Daoy (cell line): ENCODE data around the gene FCRLB. TPM values are rescaled to one million over a fixed set of nuclear protein-coding genes. Genes with fewer than 3 reads are reported as not detected.
"Not testable (repeated sequence)": the region's sequence is repeated elsewhere in the genome, so short reads cannot be mapped to it uniquely, and the experiment has no call there.

Experiments
- DNase-seq: peaks from one replicate; pipeline ENCODE4 v3.0.0-alpha.2; 2015; ENCODE audit warnings: low read depth
- total RNA-seq: library from RNA; depleted of rRNA; stranded (reverse); fragments of >200 nt; shearing (Covaris generic); gene quantifications from 2 replicates; pipeline ENCODE4 v1.2.3, GENCODE V29; 2014; rRNA removed

The FCRLB gene
- total RNA-seq, 1 experiment from 2014 or later = 1.8 TPM

DNA sequence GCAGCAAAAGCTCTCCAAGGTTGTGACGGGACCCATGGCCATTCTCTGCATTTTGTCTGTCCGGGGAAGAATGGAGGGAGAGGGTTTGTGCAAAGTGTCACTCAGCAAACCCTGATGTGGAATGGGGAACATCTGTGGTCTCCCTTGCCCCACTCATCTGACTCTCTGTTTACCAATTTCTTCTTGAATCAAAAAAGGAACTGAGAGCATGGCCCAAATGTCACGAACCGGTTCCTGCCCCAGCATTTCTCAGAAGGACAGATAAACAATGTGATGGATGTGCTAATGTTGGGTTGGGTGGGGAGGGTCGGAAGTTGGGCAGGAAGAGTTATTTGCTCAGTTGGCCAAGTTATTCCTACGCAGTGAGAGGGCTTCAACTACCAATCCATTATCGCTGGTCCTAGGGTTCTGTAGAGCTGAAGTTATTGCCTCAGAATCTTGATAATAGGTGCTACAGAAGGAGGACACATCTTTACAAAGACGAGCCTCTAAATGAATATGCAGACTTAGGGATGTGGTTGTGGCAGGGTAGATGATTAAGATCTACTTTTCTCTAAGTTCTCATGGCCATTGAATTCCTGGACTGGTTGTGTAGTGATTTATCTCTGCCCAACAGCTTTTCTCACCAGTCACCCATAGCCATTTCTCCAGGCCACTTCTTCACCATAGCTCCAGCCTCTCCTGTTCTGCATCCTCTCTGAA lies 18.7 kb downstream of the FCRLB start:
- DNase-seq = no peak

DNA sequence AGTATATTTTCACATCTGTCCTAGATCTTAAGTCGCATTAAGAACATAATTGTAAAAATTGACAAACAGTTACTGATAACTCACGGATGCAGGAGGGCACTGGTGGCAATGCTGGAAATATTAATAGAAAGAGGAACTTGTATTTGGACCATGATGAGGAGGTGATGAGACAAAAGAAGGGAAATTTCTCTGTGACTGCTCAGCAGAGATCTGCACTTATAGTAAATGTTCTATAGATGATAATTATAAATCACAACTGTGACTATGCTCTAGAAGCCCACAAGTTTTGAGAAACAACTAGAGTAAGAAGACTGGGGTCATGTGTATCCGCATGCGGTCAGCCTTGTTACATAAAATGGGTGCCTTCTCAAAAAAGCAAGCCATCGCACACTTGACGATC lies 19.6 kb downstream of the FCRLB start:
- no peak for DNase-seq

DNA sequence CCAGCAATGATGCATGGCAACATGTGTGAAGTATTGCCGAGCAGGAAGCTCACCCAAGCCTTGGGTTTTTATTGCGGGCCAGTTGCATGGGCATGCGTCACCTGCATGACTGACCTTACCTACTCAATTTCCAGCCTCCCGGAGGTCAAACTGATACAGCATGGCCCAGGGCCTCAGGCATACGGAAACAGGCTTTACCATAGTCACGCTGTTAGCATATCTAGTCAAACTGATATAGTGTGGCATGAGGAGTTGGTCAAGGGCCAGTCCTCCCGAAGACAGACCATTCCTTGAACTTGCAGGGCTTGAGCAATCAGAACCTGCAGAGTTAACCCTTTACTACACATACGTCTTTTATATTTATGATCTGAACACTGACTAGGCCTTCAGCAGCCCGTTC lies 21.9 kb downstream of the FCRLB start:
- no peak for DNase-seq

DNA sequence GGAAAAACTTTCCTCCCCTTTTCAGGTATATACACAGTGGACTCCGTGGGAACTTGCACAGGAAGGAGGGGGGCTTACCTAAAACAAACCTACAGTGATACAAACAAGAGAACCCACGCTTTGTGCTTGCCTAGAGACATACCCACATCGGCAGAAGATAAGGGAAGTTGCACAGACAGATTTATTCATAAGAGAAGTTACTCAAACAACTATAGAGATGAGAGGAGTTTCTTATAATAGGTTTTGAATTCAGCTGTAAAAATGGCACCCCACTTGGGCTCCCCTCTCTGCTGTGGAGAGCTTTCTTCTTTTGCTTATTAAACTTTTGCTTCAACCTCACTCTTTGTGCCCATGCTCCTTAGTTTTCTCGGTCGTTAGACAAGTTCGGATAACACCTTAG lies 26.5 kb downstream of the FCRLB start:
- no peak for DNase-seq

DNA sequence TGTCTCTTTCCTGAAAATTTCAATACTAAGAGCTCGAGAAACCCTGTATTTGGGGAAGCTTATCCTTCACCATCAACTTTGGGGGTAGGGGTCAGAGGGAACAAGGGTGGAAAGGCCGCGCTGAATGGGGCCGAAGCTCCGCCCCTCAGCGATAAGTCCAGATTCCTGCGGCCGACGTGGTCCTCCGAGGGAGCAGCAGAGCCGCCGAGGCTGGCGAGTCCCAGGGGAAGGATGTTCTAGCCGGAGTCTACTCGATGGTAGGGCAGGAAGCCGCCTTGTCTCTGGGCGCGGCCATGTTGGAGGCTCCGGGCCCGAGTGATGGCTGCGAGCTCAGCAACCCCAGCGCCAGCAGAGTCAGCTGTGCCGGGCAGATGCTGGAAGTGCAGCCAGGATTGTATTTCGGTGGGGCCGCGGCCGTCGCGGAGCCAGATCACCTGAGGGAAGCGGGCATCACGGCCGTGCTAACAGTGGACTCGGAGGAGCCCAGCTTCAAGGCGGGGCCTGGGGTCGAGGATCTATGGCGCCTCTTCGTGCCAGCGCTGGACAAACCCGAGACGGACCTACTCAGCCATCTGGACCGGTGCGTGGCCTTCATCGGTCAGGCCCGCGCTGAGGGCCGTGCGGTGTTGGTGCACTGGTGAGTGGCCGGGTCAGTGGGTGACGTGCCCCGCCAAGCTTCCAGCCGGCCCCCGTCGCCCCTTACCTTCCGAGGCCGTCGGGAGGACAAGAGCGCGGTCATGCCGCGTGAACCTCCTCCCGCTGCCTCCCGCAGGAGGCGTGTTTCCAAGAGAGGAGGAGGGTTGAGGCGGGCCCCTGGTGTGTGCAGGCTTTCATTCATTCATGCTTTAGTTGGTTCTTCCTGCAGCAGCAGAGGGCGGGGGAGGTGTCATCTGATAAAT lies 28.4 kb downstream of the FCRLB start, which contains the start of gene DUSP12:
Gene DUSP12 (plus strand): TSS at position 278 of the 899 bp plus-strand sequence. CDS start 16 bp downstream, at position 294.
- peak; percentile 97 for DNase-seq

DNA sequence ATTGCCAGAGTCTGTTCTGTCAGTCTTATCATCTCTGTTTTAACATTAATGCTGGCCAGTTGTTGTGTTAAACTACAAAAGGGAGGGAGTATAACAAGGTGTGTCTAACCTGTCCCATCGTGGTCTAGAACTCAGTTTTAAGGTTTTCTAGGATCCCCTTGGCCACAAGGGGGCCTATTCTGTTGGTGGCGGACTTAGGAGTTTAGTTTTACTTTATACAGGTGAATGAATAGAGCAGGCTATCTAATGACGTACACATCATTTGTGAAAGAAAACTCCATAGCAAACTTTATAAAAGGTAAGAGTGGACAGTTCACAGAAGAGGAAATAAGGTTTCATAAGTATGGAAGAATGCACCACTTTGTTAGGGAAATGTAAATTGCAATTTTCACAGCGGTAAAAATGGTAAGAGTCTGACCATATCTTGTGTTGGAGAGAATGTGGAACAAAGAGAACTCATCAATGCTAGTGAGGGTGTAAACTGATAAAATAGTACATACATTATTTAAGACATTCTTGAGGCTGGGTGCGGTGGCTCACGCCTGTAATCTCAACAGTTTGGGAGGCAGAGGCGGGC lies 42.3 kb downstream of the FCRLB start:
- peak; percentile 13 for DNase-seq

DNA sequence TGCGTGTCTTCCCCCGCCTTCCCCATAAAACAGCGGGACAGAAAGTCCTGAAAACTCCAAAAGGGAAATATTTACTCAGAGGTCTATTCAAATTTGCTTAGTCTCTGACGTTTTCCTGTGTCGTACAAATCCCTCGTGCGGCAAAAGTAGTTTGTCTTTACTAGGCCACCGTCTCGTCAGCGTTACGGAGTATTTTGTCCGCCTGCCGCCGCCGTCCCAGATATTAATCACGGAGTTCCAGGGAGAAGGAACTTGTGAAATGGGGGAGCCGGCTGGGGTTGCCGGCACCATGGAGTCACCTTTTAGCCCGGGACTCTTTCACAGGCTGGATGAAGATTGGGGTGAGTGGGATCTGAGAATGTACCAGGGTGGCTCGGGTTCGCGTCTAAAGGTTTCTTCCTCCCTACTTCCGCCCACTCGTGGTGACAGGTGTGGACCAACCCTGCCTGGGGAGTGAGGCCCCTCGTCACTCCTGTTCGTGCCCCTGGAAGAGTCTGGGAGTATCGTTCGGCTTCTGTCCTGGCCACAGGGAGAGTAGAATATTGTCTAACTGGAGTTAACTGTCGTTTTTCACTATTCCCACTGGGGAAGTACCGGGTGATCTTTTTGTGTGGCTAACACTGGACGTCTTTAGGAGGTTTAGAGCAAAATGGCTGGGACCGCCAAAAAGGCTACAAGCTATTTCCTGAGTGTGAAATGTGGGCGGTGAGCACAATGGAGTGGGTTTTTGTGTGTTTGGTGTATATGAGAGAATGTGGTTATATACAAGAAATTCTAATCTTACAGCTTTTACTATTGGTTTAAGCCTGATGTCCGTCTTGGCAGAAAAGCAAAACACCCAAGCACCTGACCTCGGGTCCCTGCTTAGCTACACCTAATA lies 45.0 kb downstream of the FCRLB start, which contains the start of gene ATF6:
Gene ATF6 (plus strand): TSS at position 219 of the 880 bp plus-strand sequence. CDS start 41 bp downstream, at position 260.
- DNase-seq = peak; percentile 92

DNA sequence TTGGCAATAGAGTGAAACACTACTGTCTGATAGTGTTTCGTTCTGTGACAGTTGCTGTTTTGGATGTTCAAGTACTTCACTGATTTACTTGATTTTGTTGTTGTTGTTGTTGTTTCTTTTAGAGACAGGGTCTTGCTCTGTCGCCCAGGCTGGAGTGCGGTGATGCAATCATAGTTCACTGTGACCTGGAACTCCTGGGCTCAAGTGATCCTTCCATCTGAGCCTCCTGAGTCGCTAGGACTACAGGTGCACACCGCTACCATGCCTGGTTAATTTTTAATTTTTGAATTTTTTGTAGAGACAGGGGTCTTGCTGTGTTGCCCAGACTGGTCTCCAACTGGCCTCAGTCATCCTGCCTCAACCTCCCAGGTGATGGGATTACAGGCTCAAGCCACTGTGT lies 47.1 kb downstream of the FCRLB start:
- DNase-seq = no peak

DNA sequence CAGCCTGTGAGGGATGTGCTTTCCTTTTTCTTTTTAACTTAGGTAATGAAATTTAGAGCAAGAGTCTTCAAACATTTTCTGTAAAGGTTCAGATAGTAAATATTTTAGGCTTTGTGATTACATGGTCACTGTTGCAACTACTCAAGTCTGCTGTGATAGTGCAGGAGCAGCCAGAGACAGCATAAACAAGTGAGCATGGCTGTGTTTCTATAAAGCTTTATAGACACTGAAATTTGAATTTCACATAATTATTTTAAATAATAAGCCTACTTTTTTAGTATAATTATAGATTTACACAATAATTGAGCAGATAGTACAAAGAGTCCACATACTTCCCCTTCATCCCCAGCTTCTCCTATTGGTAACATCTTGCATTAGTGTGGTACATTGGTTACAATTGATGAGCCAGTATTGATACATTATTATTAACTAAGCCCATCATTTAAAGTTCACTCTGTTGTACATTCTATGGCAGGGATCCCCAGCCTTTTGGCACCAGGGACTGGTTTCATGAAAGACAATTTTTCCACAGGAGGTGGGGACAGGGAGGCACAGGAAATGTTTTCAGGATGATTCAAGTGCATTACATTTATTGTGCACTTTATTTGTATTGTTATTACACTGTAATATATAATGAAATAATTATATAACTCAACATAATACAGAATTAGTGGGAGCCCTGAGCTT lies 47.8 kb downstream of the FCRLB start:
- DNase-seq = no peak

DNA sequence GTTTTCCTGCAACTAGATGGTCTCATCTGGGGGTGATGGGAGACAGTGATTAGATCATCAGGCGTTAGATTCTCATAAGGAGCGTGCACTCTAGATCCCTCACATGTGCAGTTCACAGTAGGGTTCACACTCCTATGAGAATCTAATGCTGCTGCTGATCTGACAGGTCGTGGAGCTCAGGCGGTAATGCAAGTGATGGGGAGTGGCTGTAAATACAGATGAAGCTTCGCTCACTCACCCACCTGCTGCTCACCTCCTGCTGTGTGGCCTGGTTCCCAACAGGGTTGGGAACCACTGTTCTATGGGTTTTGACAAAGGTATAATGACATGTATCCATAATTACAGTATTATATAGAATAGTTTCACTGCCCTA lies 48.3 kb downstream of the FCRLB start:
- DNase-seq = not testable (repeated sequence)

DNA sequence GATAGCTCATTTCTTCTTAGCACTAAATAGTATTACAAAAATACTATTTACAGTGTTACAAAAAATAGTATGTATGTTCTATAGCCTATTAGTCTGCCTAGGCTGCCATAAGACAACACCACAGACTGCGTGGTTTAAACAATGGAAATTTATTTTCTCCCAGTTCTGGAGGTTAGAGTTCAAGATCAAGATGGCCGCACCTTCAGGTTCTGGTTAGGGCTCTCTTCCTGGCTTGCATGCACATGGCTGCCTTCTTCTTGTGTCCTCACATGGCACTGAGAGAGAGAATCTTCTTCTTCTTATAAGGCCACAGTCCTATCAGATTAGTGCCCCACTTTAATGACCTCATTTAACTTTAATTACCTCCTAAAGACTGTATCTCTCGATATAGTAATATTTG lies 48.9 kb downstream of the FCRLB start:
- DNase-seq = no peak

DNA sequence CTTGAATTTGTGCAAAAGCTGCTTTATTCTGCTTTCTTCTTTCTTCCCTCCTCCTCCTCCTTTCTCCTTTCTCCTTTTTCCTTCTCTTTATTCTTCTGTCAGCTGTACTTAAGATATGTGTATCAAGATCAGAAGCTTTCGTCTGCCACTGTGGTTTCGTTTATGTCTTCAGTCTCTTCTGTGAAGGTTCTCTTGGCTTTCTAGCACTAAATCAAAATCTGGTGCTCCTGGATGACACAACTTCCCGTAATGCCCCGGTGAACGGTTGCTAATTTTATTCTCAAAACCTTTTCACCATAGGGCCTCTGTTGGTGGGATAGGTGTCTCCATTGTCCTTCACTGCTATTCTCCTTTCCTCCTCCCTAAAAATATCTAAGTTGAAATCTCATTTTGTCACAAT lies 49.8 kb downstream of the FCRLB start:
- no peak for DNase-seq

DNA sequence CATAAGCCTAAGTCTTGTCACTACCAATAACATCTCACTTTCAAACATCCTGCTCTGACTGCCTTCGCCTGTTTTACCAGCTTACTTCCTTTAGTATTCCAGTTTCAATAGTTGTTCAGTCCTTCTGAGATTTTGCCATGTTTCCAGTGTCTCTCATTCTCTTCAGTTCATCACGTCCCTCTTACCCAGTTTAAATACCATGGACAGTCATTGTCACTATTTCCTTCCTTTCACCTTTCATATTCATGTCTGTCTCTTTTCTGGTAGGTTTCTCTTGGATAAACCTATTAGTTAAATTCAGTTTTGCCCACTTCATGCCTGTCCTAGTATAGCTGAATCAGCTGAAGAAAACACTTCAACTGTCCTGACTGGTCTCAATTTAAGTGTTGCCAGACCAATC lies 50.6 kb downstream of the FCRLB start:
- DNase-seq = no peak

DNA sequence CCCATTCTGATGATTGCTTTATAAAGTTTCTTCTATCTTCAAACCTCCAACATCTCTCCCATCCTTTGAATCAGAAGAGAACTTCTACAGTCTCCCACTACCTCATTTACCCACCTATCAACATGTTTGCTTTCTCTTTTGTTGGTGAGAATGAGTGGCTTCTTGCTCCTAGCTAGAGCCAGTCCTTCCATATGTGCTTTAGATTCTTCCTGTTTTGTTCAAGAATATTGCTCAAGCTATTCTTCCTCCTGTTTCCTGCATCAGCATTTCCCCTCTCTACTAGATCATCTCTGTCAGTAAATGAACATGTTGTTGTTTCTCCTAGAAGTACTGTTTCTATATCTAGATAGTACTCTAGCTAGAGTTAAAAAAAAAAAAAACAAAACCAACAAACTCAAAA lies 51.1 kb downstream of the FCRLB start:
- DNase-seq = no peak

DNA sequence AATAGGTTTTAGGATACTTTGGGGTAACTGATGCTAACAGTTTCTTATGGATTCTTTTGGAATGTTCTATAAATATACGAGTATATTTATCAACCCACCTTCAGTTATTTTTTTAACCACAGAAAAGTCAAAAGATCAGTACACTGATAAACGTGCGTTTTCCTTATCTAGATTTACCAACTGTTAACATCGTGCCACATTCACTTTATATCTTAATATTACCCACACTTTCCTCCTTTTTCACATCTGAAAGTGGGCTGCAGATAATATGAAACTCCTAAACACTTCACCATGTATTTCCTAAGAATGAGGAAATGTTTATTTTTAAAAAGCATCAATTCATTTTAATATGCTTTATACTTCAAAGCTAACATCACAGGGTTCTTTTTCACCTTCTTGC lies 52.4 kb downstream of the FCRLB start:
- DNase-seq = no peak

DNA sequence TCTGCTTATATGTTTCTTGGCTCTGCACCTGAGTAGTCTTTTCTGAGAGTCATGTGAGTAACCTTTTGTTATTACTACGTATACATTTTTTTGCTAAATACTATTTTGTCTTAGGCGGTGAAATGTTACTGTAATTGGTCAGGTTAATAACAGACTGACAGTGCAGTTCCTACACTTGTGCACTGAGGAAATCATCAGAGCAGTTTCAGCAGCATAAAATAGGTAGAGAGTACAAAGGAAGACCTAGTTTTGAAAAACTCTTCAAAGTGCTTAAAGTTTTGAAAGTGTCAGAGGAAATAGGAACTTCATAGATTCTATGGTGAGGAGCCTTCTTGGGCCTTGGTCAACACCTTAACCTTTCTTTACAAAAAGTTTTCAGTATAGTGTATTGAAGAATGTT lies 55.9 kb downstream of the FCRLB start:
- no peak for DNase-seq

Other genes with a start within 250 kb of the FCRLB start
- not detected in 2 replicates for gene FCGR2A, start 216.1 kb upstream of the FCRLB start, total RNA-seq
- gene HSPA6, start 197.0 kb upstream of the FCRLB start, total RNA-seq = 0.29 and 0.48 TPM in 2 replicates
- gene FCGR3A, start 171.7 kb upstream of the FCRLB start, total RNA-seq = not detected in 2 replicates
- not detected in 2 replicates for gene FCGR3B, start 90.4 kb upstream of the FCRLB start, total RNA-seq
- not detected in 2 replicates for gene FCGR2B, start 58.4 kb upstream of the FCRLB start, total RNA-seq
- 0.51 TPM in 1 of 2 replicates, not detected in the other for gene FCRLA, start 14.3 kb upstream of the FCRLB start, total RNA-seq
- 80.1 and 82.8 TPM in 2 replicates for gene DUSP12, start 28.2 kb downstream of the FCRLB start, total RNA-seq
- gene ATF6, start 44.8 kb downstream of the FCRLB start, total RNA-seq = 23.5 TPM in 2 replicates